Suppressor macrophage treated with lipopolysaccharide for 4 hours (primary cell): ENCODE results near the gene KRTAP3-3.
"Not testable (repeated sequence)": the region's sequence is repeated elsewhere in the genome, so short reads cannot be mapped to it uniquely, and the experiment has no call there.

Source experiments
- DNase-seq: peaks from one replicate; pipeline ENCODE4 v3.0.0-alpha.2; 2020

Gene KRTAP3-3

GRCh38 chr17:40993839-40994238 is at the start of gene KRTAP3-3:
Gene KRTAP3-3 (minus strand): TSS chr17:40994164. CDS start chr17:40994097, 67 bp downstream.
- no peak for DNase-seq

GRCh38 chr17:41042953-41043352 is 49.0 kb upstream of the KRTAP3-3 start:
- no peak for DNase-seq

GRCh38 chr17:41040783-41041571 is 47.0 kb upstream of the KRTAP3-3 start, which contains the start of gene KRTAP1-1:
Gene KRTAP1-1 (minus strand): TSS chr17:41041450. CDS start chr17:41041397, 53 bp downstream.
- not testable (repeated sequence) for DNase-seq

- no peak for DNase-seq
Observed at GRCh38 chr17:41037853-41038350, 43.9 kb upstream of the KRTAP3-3 start.

GRCh38 chr17:41034346-41034935 is 40.5 kb upstream of the KRTAP3-3 start, which contains the start of gene KRTAP1-3:
Gene KRTAP1-3 (minus strand): TSS chr17:41034874. CDS start chr17:41034821, 53 bp downstream.
- DNase-seq = not testable (repeated sequence)

- no peak for DNase-seq
Observed at GRCh38 chr17:41029633-41030245, 35.8 kb upstream of the KRTAP3-3 start, which contains the start of gene KRTAP1-4. Gene KRTAP1-4 (minus strand): TSS chr17:41030195. CDS start chr17:41030078, 117 bp downstream.

GRCh38 chr17:41026715-41027471 is 32.9 kb upstream of the KRTAP3-3 start, which contains the start of gene KRTAP1-5:
Gene KRTAP1-5 (minus strand): TSS chr17:41027208. CDS start chr17:41027155, 53 bp downstream.
- DNase-seq = no peak

- DNase-seq = no peak
Observed at GRCh38 chr17:41024697-41025096, 30.7 kb upstream of the KRTAP3-3 start.

- no peak for DNase-seq
Observed at GRCh38 chr17:41020336-41020735, 26.4 kb upstream of the KRTAP3-3 start.

GRCh38 chr17:41019415-41019814 is 25.5 kb upstream of the KRTAP3-3 start:
- no peak for DNase-seq

GRCh38 chr17:41018541-41018940 is 24.6 kb upstream of the KRTAP3-3 start:
- DNase-seq = no peak

- no peak for DNase-seq
Observed at GRCh38 chr17:41016578-41017215, 22.7 kb upstream of the KRTAP3-3 start.

GRCh38 chr17:41015454-41015853 is 21.5 kb upstream of the KRTAP3-3 start:
- DNase-seq = no peak

GRCh38 chr17:41013606-41014005 is 19.6 kb upstream of the KRTAP3-3 start:
- no peak for DNase-seq

GRCh38 chr17:41013181-41013580 is 19.2 kb upstream of the KRTAP3-3 start:
- DNase-seq = no peak

GRCh38 chr17:41012326-41013120 is 18.6 kb upstream of the KRTAP3-3 start:
- DNase-seq = no peak

GRCh38 chr17:41010441-41010840 is 16.5 kb upstream of the KRTAP3-3 start:
- no peak for DNase-seq

GRCh38 chr17:41009936-41010335 is 16.0 kb upstream of the KRTAP3-3 start:
- no peak for DNase-seq

GRCh38 chr17:41009301-41009760 is 15.4 kb upstream of the KRTAP3-3 start:
- no peak for DNase-seq

- DNase-seq = no peak
Observed at GRCh38 chr17:41008811-41009210, 14.8 kb upstream of the KRTAP3-3 start, which contains the start of gene KRTAP3-1. Gene KRTAP3-1 (minus strand): TSS chr17:41009128. CDS start chr17:41009074, 54 bp downstream.

- no peak for DNase-seq
Observed at GRCh38 chr17:41004397-41004796, 10.4 kb upstream of the KRTAP3-3 start.
